MM.1S (cell line): ENCODE data around the gene SPOCK3.

Experiments used
- DNase-seq: peaks from one replicate; pipeline ENCODE4 v3.0.0-alpha.2; 2015
- H2AFZ ChIP-seq: fragments of 300-600 bp; sonication (generic); 2 replicates; pipeline ENCODE4 v1.6.0; 2016; ENCODE audit warnings: antibody characterized with exemption, low read length
- H3F3A ChIP-seq: fragments of 300-600 bp; sonication (generic); 2 replicates; pipeline ENCODE4 v1.6.1; 2016; ENCODE audit warnings: mild to moderate bottlenecking, antibody characterized with exemption, low read length, moderate library complexity, mixed read lengths; ENCODE audit not compliant: insufficient read depth
- H3K27ac ChIP-seq: fragments of 300-600 bp; sonication (generic); 2 replicates; pipeline ENCODE4 v1.5.1; 2016; ENCODE audit warnings: mild to moderate bottlenecking, low read length
- H3K27me3 ChIP-seq: fragments of 300-600 bp; sonication (generic); replicated peaks from 2 replicates; pipeline ENCODE4 v1.6.0; 2016; ENCODE audit warnings: low read length; ENCODE audit not compliant: insufficient read depth
- H3K36me3 ChIP-seq: fragments of 300-600 bp; sonication (generic); replicated peaks from 2 replicates; pipeline ENCODE4 v1.6.1; 2016; ENCODE audit warnings: mild to moderate bottlenecking, low read length, mixed read lengths; ENCODE audit not compliant: insufficient read depth
- H3K4me1 ChIP-seq: fragments of 300-600 bp; sonication (generic); 2 replicates; pipeline ENCODE4 v1.6.1; 2016; ENCODE audit warnings: low read length, mixed read lengths
- H3K4me2 ChIP-seq: fragments of 300-600 bp; sonication (generic); 2 replicates; pipeline ENCODE4 v1.6.0; 2016; ENCODE audit warnings: low read depth, low read length
- H3K4me3 ChIP-seq: fragments of 300-600 bp; sonication (generic); 2 replicates; pipeline ENCODE4 v1.5.1; 2016; ENCODE audit warnings: low read length, mixed read lengths
- H3K79me2 ChIP-seq: fragments of 300-600 bp; sonication (generic); 2 replicates; pipeline ENCODE4 v1.6.1; 2016; ENCODE audit warnings: mixed run types, low read length, mixed read lengths
- H3K9ac ChIP-seq: fragments of 300-600 bp; sonication (generic); 2 replicates; pipeline ENCODE4 v1.6.1; 2016; ENCODE audit warnings: low read length, mixed read lengths
- H3K9me2 ChIP-seq: fragments of 300-600 bp; sonication (generic); replicated peaks from 2 replicates; pipeline ENCODE4 v1.6.1; 2016; ENCODE audit warnings: mild to moderate bottlenecking, low read length, mixed read lengths; ENCODE audit not compliant: insufficient read depth
- H3K9me3 ChIP-seq: fragments of 300-600 bp; sonication (generic); replicated peaks from 2 replicates; pipeline ENCODE4 v1.6.1; 2016; ENCODE audit warnings: mild to moderate bottlenecking, low read length, mixed read lengths; ENCODE audit not compliant: insufficient read depth
- H4K20me1 ChIP-seq: fragments of 300-600 bp; sonication (generic); 2 replicates; pipeline ENCODE4 v1.6.1; 2016; ENCODE audit warnings: mild to moderate bottlenecking, low read length, moderate library complexity, mixed read lengths; ENCODE audit not compliant: insufficient read depth
- CTCF ChIP-seq: fragments of 300-600 bp; sonication (generic); IDR thresholded peaks from 2 replicates; pipeline ENCODE4 v1.5.1; 2016; ENCODE audit warnings: antibody characterized with exemption, low read length, mixed read lengths
- EZH2 ChIP-seq: fragments of 300-600 bp; sonication (generic); optimal IDR thresholded peaks from 2 replicates; pipeline ENCODE3; 2017; ENCODE audit warnings: low read depth, mild to moderate bottlenecking, antibody characterized with exemption, low read length, mixed read lengths
- EZH2phosphoT487 ChIP-seq: fragments of 300-600 bp; sonication (generic); IDR thresholded peaks from 2 replicates; pipeline ENCODE4 v1.6.1; 2018; ENCODE audit warnings: antibody characterized with exemption, low read length

Gene SPOCK3

DNA sequence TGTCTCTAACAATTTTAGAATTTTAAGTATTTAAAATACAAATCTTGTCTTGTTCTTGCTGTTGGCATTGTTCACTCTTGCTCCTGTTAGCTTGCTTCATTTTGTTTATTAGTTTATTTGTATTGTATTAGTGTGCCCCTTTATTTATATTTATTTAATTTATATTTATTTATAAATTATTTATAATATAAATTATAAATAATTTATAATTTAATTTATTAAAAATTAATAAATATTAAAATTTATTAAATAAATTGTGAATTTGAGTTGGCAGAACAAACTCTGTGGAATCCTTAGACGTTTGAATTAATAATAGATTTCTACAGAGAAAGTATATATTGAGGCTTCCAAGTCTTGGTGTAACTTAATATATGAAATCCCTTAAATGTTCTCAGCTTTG, 331.4 kb downstream of the SPOCK3 start:
- H3K9ac ChIP-seq: no peak overlapping the region
- H3K4me1 ChIP-seq: no peaks in the 10 kb centered on the region
- TF ChIP-seq EZH2phosphoT487: no peak
- H3K27ac ChIP-seq: no peak overlapping the region
- H3K9me3 ChIP-seq: no peaks in the 10 kb centered on the region
- no peaks in the 10 kb centered on the region for H3K36me3 ChIP-seq
- no peaks in the 10 kb centered on the region for H4K20me1 ChIP-seq
- H3F3A ChIP-seq: no peaks in the 10 kb centered on the region
- no peak overlapping the region for H2AFZ ChIP-seq
- H3K4me2 ChIP-seq: no peak overlapping the region
- no peaks in the 10 kb centered on the region for H3K79me2 ChIP-seq
- no peaks in the 10 kb centered on the region for H3K27me3 ChIP-seq
- no peaks in the 10 kb centered on the region for H3K9me2 ChIP-seq
- H3K4me3 ChIP-seq: no peak overlapping the region
- DNase-seq: no peak

GRCh38 chr4:166896254-166896653, 338.0 kb downstream of the SPOCK3 start:
- Histone ChIP-seq H3K36me3 (no peaks in the 10 kb centered on the region), H3K4me1 (no peaks in the 10 kb centered on the region), H3K9me3 (no peaks in the 10 kb centered on the region), H2AFZ (no peak overlapping the region), H3K79me2 (no peaks in the 10 kb centered on the region), H3K4me3 (no peak overlapping the region), H3K9me2 (no peaks in the 10 kb centered on the region), H3K27me3 (no peaks in the 10 kb centered on the region), H4K20me1 (no peaks in the 10 kb centered on the region), H3K27ac (no peak overlapping the region), H3K4me2 (no peak overlapping the region), H3K9ac (no peak overlapping the region), H3F3A (no peaks in the 10 kb centered on the region)
- no peak for DNase-seq
- TF ChIP-seq EZH2 (no peak), CTCF (no peak), EZH2phosphoT487 (no peak)

- H3K4me2 ChIP-seq: no peak overlapping the region
- no peak overlapping the region for H2AFZ ChIP-seq
- DNase-seq: no peak
- no peaks in the 10 kb centered on the region for H3K4me1 ChIP-seq
- H3K27me3 ChIP-seq: no peaks in the 10 kb centered on the region
- no peaks in the 10 kb centered on the region for H3K9me3 ChIP-seq
- no peak for TF ChIP-seq EZH2phosphoT487
- no peak for TF ChIP-seq EZH2
- no peak for TF ChIP-seq CTCF
- H3K9ac ChIP-seq: no peak overlapping the region
- H3K36me3 ChIP-seq: no peaks in the 10 kb centered on the region
- no peaks in the 10 kb centered on the region for H3F3A ChIP-seq
- H3K9me2 ChIP-seq: no peaks in the 10 kb centered on the region
- H3K79me2 ChIP-seq: no peaks in the 10 kb centered on the region
- H3K27ac ChIP-seq: no peak overlapping the region
- H3K4me3 ChIP-seq: no peak overlapping the region
- no peaks in the 10 kb centered on the region for H4K20me1 ChIP-seq
Measured at GRCh38 chr4:166895771-166896170, 338.5 kb downstream of the SPOCK3 start.

- Histone ChIP-seq H2AFZ (no peak overlapping the region), H3K36me3 (no peaks in the 10 kb centered on the region), H3K27me3 (no peaks in the 10 kb centered on the region), H3K27ac (no peak overlapping the region), H3K4me1 (no peaks in the 10 kb centered on the region), H3K9me3 (no peaks in the 10 kb centered on the region), H3K79me2 (no peaks in the 10 kb centered on the region), H3K9me2 (no peaks in the 10 kb centered on the region), H3F3A (no peaks in the 10 kb centered on the region), H3K4me3 (no peak overlapping the region), H4K20me1 (no peaks in the 10 kb centered on the region), H3K4me2 (no peak overlapping the region), H3K9ac (no peak overlapping the region)
- no peak for DNase-seq
- no peak for TF ChIP-seq EZH2
- TF ChIP-seq EZH2phosphoT487: no peak
- no peak for TF ChIP-seq CTCF
Measured at GRCh38 chr4:166887457-166887856, 346.8 kb downstream of the SPOCK3 start.
